ENCODE measurements around the gene COL8A1.
"Not testable (repeated sequence)": the region's sequence is repeated elsewhere in the genome, so short reads cannot be mapped to it uniquely, and the experiment has no call there.

The COL8A1 gene

GRCh38 chr3:99724276-99724675, 85.9 kb downstream of the COL8A1 start:
- no peaks in the 10 kb centered on the region for H3K9me3 ChIP-seq (replicated peaks in 1 of 11)
- H3K36me3 ChIP-seq: no peaks in the 10 kb centered on the region
- H3K4me2 ChIP-seq: no peak overlapping the region
- H3K9ac ChIP-seq: no peak overlapping the region
- H3K27ac ChIP-seq: no peak overlapping the region
- no peaks in the 10 kb centered on the region for H3K27me3 ChIP-seq
- TF ChIP-seq Cebpa-rat (IDR thresholded peaks at IDR 0.05): no peak
- H4K20me1 ChIP-seq: no peaks in the 10 kb centered on the region
- no peak overlapping the region for H3K4me3 ChIP-seq
- peaks cover 0 to 7% (median 0%) of the 10 kb centered on the region in 10 experiments; a peak in 1 of 20 replicates for H3K4me1 ChIP-seq

- Histone ChIP-seq H3K9me3 (replicated peaks in 1 of 11) (peaks cover 0 to 9% (median 0%) of the 10 kb centered on the region in 11 experiments; a peak in 2 of 22 replicates), H3K27ac (no peak overlapping the region), H3K27me3 (no peaks in the 10 kb centered on the region), H3K4me2 (no peak overlapping the region), H3K4me1 (no peaks in the 10 kb centered on the region), H3K36me3 (no peaks in the 10 kb centered on the region), H3K9ac (no peak overlapping the region), H4K20me1 (no peaks in the 10 kb centered on the region), H3K4me3 (no peak overlapping the region)
- TF ChIP-seq Cebpa-rat (IDR thresholded peaks at IDR 0.05): no peak
Observed at GRCh38 chr3:99730870-99731269, 92.5 kb downstream of the COL8A1 start.

- TF ChIP-seq Cebpa-rat (IDR thresholded peaks at IDR 0.05): no peak
- Histone ChIP-seq H4K20me1 (no peaks in the 10 kb centered on the region), H3K36me3 (no peaks in the 10 kb centered on the region), H3K4me3 (no peak overlapping the region), H3K27me3 (no peaks in the 10 kb centered on the region), H3K9ac (no peak overlapping the region), H3K27ac (no peak overlapping the region), H3K9me3 (replicated peaks in 1 of 11) (peaks cover 0 to 9% (median 0%) of the 10 kb centered on the region in 11 experiments; a peak in 2 of 22 replicates), H3K4me1 (no peaks in the 10 kb centered on the region), H3K4me2 (no peak overlapping the region)
Observed at GRCh38 chr3:99731499-99731898, 93.1 kb downstream of the COL8A1 start.

DNA sequence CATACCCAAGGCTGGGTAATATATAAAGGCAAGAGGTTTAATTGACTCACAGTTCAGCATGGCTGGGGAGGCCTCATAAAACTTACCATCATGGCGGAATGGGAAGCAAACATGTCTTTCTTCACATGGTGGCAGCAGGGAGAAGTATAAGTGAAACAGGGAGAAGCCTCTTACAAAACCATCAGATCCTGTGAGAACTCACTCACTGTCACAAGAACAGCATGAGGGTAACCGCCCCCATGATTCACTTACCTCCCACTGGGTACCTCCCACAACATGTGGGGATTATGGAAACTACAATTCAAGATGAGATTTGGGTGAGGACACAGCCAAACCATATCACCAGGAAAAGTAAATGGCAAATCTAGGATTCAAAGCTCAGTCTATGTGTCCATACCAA, 102.0 kb downstream of the COL8A1 start:
- not testable (repeated sequence) for H3K9ac ChIP-seq, H3K4me3 ChIP-seq, H3K4me1 ChIP-seq, H4K20me1 ChIP-seq, H3K4me2 ChIP-seq, H3K27ac ChIP-seq, H3K36me3 ChIP-seq, H3K27me3 ChIP-seq
- peaks cover 10 to 22% (median 16%) of the 10 kb centered on the region in 11 experiments for H3K9me3 ChIP-seq (replicated peaks in 1 of 11)

GRCh38 chr3:99741588-99741987, 103.2 kb downstream of the COL8A1 start:
- H3K4me1 ChIP-seq: no peaks in the 10 kb centered on the region
- no peak overlapping the region for H3K4me2 ChIP-seq
- no peak overlapping the region for H3K4me3 ChIP-seq
- H3K36me3 ChIP-seq: no peaks in the 10 kb centered on the region
- H4K20me1 ChIP-seq: no peaks in the 10 kb centered on the region
- peaks cover 10 to 22% (median 16%) of the 10 kb centered on the region in 11 experiments for H3K9me3 ChIP-seq (replicated peaks in 1 of 11)
- H3K27ac ChIP-seq: no peak overlapping the region
- H3K27me3 ChIP-seq: no peaks in the 10 kb centered on the region
- TF ChIP-seq Cebpa-rat (IDR thresholded peaks at IDR 0.05): no peak
- H3K9ac ChIP-seq: no peak overlapping the region

DNA sequence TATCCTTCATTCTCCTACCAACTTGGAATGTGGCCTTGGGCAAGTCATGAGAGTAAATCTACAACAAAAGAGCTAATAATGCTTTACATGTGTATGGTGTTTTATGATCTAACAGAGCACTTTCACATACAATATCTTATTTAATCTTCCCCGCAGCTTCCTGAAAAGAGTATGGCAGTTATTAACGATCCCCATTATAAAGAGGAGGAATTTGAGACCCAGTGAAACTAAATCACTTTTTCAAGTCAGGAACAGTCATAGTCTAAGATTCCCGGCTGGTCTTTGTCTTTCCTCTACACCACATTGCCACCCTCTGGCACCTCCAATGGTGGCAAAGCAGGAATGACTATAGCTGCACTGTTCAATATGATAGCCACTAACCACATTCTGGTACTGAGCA, 109.5 kb downstream of the COL8A1 start:
- Histone ChIP-seq H3K9ac (no peak overlapping the region), H3K27ac (no peak overlapping the region), H3K36me3 (no peaks in the 10 kb centered on the region), H3K4me1 (no peaks in the 10 kb centered on the region), H3K4me2 (no peak overlapping the region), H3K27me3 (no peaks in the 10 kb centered on the region), H4K20me1 (no peaks in the 10 kb centered on the region), H3K9me3 (replicated peaks in 1 of 11) (no peaks in the 10 kb centered on the region), H3K4me3 (no peak overlapping the region)
- no peak for TF ChIP-seq Cebpa-rat (IDR thresholded peaks at IDR 0.05)

- no peaks in the 10 kb centered on the region for H3K27me3 ChIP-seq
- no peak overlapping the region for H3K9ac ChIP-seq
- no peaks in the 10 kb centered on the region for H4K20me1 ChIP-seq
- H3K36me3 ChIP-seq: no peaks in the 10 kb centered on the region
- no peaks in the 10 kb centered on the region for H3K4me1 ChIP-seq
- TF ChIP-seq Cebpa-rat (IDR thresholded peaks at IDR 0.05): no peak
- no peak overlapping the region for H3K27ac ChIP-seq
- H3K4me2 ChIP-seq: no peak overlapping the region
- H3K9me3 ChIP-seq (replicated peaks in 1 of 11): no peaks in the 10 kb centered on the region
- no peak overlapping the region for H3K4me3 ChIP-seq
Observed at GRCh38 chr3:99751649-99752048, 113.3 kb downstream of the COL8A1 start.

DNA sequence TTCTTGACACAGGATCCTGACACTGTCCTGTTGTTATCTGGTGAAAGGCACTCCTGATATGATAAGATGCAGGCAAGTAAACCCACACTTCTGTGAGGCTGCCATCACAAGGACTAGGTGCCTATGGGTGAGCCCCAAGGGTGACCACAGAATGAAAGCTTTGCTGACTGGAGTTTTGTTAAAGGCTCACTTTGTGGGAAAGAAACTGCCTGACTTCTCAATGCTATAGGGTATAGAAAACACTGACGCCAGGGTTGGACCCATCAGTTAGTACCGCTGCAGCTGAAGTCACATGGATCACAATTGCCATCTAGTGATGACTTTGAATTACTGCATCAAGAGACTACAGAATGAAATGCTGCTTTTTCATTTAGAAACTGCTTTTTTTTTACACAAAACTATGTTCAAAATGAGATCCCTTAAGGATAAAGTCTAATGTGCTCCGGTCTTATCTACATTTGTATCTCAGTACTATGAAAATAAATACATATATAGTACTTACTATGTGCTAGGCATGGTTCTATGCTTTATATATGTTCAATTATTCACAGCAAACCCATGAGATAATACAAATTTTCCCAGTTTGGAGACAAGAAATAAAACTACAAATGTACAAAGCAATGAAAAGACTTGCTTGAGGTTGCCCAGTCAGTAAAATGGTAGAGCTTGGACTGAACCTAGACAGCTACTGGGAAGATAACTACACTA, 115.0 kb downstream of the COL8A1 start:
- Histone ChIP-seq H3K4me2 (no peak overlapping the region; a peak in 1 of 22 replicates), H3K9ac (no peak overlapping the region), H3K4me3 (no peak overlapping the region), H3K36me3 (no peaks in the 10 kb centered on the region), H3K4me1 (no peaks in the 10 kb centered on the region), H4K20me1 (no peaks in the 10 kb centered on the region), H3K27me3 (no peaks in the 10 kb centered on the region), H3K27ac (no peak overlapping the region), H3K9me3 (replicated peaks in 1 of 11) (no peaks in the 10 kb centered on the region)
- no peak for TF ChIP-seq Cebpa-rat (IDR thresholded peaks at IDR 0.05)

GRCh38 chr3:99755831-99756230, 117.4 kb downstream of the COL8A1 start:
- no peaks in the 10 kb centered on the region for H3K4me1 ChIP-seq
- no peak for TF ChIP-seq Cebpa-rat (IDR thresholded peaks at IDR 0.05)
- H3K27me3 ChIP-seq: no peaks in the 10 kb centered on the region
- H3K4me2 ChIP-seq: no peak overlapping the region
- no peak overlapping the region for H3K4me3 ChIP-seq
- H4K20me1 ChIP-seq: no peaks in the 10 kb centered on the region
- H3K9ac ChIP-seq: no peak overlapping the region
- H3K9me3 ChIP-seq (replicated peaks in 1 of 11): no peaks in the 10 kb centered on the region
- no peak overlapping the region for H3K27ac ChIP-seq
- H3K36me3 ChIP-seq: no peaks in the 10 kb centered on the region

DNA sequence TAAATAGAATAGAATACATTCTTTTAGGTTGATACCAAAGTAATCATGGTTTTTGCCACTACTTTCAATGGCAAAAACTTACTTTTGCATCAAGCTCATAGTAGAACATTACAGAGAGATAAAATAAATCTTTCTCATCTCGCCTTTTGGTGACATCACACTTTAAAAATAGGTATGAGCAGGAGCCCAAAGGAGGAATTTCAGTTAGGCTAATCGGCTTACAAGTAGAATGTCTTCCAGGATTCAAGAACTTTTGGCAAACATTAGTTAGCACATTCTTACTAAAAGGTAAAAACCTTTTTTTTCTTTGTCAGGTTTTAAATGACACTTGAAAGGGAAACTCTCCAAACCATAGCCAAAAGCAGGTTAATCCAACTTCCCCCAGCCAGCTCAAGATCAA, 119.6 kb downstream of the COL8A1 start:
- H3K27me3 ChIP-seq: no peaks in the 10 kb centered on the region
- no peak overlapping the region for H3K4me3 ChIP-seq
- H3K4me1 ChIP-seq: no peaks in the 10 kb centered on the region
- no peaks in the 10 kb centered on the region for H4K20me1 ChIP-seq
- no peak for TF ChIP-seq Cebpa-rat (IDR thresholded peaks at IDR 0.05)
- H3K9ac ChIP-seq: no peak overlapping the region
- H3K36me3 ChIP-seq: no peaks in the 10 kb centered on the region
- no peaks in the 10 kb centered on the region for H3K9me3 ChIP-seq (replicated peaks in 1 of 11)
- no peak overlapping the region for H3K4me2 ChIP-seq
- no peak overlapping the region for H3K27ac ChIP-seq

All from BLaER1 treated with 17β-estradiol and CSF1 and Interleukin-3, amounts not matched to agents 10 nM and 100 nM (cell line).